ENCODE measurements around the gene EIF2S2.
"Not testable (repeated sequence)": the region's sequence is repeated elsewhere in the genome, so short reads cannot be mapped to it uniquely, and the experiment has no call there.

Gene EIF2S2

DNA sequence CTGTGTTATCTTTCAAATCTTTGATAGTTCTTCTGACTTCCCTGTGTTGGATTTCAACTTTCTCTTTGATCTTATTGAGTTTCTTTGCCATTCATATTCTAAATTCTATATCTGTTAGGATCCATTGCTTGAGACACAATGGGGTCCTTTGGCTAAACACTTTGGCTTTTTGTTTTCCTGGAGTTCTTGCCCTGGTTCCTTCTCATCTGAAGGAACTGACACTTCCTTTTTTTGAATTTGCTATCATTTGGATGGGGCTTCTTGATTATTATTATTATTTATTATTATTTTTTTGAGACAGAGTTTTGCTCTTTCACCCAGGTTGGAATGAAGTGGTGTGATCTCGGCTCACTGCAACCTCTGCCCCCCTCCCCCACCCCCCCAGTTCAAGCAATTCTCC lies 30.1 kb upstream of the EIF2S2 start:
- H3K4me3 ChIP-seq (ENCODE audit: low read depth, low read length): no peak overlapping the region
- TF ChIP-seq, protein P1, sequence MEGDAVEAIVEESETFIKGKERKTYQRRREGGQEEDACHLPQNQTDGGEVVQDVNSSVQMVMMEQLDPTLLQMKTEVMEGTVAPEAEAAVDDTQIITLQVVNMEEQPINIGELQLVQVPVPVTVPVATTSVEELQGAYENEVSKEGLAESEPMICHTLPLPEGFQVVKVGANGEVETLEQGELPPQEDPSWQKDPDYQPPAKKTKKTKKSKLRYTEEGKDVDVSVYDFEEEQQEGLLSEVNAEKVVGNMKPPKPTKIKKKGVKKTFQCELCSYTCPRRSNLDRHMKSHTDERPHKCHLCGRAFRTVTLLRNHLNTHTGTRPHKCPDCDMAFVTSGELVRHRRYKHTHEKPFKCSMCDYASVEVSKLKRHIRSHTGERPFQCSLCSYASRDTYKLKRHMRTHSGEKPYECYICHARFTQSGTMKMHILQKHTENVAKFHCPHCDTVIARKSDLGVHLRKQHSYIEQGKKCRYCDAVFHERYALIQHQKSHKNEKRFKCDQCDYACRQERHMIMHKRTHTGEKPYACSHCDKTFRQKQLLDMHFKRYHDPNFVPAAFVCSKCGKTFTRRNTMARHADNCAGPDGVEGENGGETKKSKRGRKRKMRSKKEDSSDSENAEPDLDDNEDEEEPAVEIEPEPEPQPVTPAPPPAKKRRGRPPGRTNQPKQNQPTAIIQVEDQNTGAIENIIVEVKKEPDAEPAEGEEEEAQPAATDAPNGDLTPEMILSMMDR (IDR thresholded peaks at IDR 0.05; ENCODE audit: insufficient read depth, low read depth, low read length, missing control alignments): no peak
- no peak for DNase-seq (ENCODE audit: low read depth)

DNA sequence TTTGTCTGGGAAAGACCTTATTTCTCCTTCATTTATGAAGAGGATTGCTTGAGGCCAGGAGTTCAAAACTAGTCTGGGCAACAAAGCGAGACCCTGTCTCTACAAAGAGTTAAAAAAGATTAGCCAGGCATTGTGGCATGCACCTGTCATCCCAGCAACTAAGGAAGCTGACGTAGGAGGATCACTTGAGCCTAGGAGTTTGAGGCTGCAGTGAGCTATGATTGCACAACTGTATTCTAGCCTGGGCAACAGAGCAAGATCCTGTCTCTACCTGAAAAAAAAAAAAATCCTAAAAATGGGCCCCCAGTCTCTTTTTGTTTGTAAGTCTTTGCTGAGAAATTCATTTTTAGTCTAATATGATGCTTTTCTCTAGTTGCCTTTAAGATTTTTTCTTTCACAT lies 29.2 kb upstream of the EIF2S2 start:
- no peak overlapping the region for H3K4me3 ChIP-seq (ENCODE audit: low read depth, low read length)
- DNase-seq (ENCODE audit: low read depth): no peak
- TF ChIP-seq, protein P1 (IDR thresholded peaks at IDR 0.05; ENCODE audit: insufficient read depth, low read depth, low read length, missing control alignments): no peak

DNA sequence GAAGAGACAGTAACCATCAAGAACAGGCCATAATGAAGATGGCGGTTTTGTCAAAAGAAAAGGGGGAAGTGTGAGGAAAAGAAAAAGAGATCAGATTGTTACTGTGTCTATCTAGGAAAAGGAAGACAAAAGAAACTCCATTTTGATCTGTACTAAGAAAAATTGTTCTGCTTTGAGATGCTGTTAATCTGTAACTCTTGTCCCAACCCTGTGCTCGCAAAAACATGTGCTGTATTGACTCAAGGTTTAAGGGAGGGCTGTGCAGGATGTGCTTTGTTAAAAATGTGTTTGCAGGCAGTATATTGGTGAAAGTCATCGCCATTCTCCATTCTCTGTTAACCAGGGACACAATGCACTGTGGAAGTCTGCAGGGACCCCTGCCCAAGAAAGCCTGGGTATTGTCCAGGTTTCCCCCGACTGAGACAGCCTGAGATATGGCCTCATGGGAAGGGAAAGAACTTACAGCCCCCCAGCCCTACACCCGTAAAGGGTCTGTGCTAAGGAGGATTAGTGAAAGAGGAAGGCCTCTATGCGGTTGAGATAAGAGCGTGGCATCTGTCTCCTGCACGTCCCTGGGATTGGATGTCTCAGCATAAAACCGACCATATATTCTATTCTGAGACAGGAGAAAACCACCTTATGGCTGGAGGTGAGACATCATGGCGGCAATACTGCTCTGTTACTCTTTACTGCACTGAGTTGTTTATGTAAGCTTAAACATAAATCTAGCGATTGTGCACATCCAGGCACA lies 23.7 kb upstream of the EIF2S2 start:
- H3K4me3 ChIP-seq (ENCODE audit: low read depth, low read length); DNase-seq (ENCODE audit: low read depth): not testable (repeated sequence)

GRCh38 chr20:34133365-34133860 lies 21.4 kb upstream of the EIF2S2 start:
- not testable (repeated sequence) for DNase-seq (ENCODE audit: low read depth); H3K4me3 ChIP-seq (ENCODE audit: low read depth, low read length)

GRCh38 chr20:34132943-34133342 lies 20.9 kb upstream of the EIF2S2 start:
- not testable (repeated sequence) for DNase-seq (ENCODE audit: low read depth); H3K4me3 ChIP-seq (ENCODE audit: low read depth, low read length)

GRCh38 chr20:34132491-34132890 lies 20.4 kb upstream of the EIF2S2 start:
- not testable (repeated sequence) for H3K4me3 ChIP-seq (ENCODE audit: low read depth, low read length); DNase-seq (ENCODE audit: low read depth)

GRCh38 chr20:34131491-34131890 lies 19.4 kb upstream of the EIF2S2 start:
- H3K4me3 ChIP-seq (ENCODE audit: low read depth, low read length): no peak overlapping the region
- TF ChIP-seq, protein P1 (IDR thresholded peaks at IDR 0.05; ENCODE audit: insufficient read depth, low read depth, low read length, missing control alignments): no peak

GRCh38 chr20:34129518-34130162 lies 17.6 kb upstream of the EIF2S2 start:
- TF ChIP-seq, protein P1 (IDR thresholded peaks at IDR 0.05; ENCODE audit: insufficient read depth, low read depth, low read length, missing control alignments): peak; percentile 74
- peak; percentile 81 for DNase-seq (ENCODE audit: low read depth)
- no peak overlapping the region for H3K4me3 ChIP-seq (ENCODE audit: low read depth, low read length)

More at GRCh38 chr20:34131491-34131890, 19.4 kb upstream of the EIF2S2 start:
- no peak for DNase-seq (ENCODE audit: low read depth)

GRCh38 chr20:34127792-34128191 lies 15.7 kb upstream of the EIF2S2 start:
- TF ChIP-seq, protein P1 (IDR thresholded peaks at IDR 0.05; ENCODE audit: insufficient read depth, low read depth, low read length, missing control alignments): no peak
- no peak overlapping the region for H3K4me3 ChIP-seq (ENCODE audit: low read depth, low read length)
- no peak for DNase-seq (ENCODE audit: low read depth)

Data from GM12865 (cell line).